ENCODE results near the gene MRPL27. TPM values are rescaled to one million over a fixed set of nuclear protein-coding genes. Genes with fewer than 3 reads are reported as not detected.

MRPL27 gene
- total and polyA plus RNA-seq, 12 donors: 75.0 to 287 (median 96.6) TPM

- H3K36me3 ChIP-seq (replicated peaks in 1 of 2): no peaks in the 10 kb centered on the region
- no peaks in the 10 kb centered on the region for H3K27me3 ChIP-seq
- no peak overlapping the region for H3K4me3 ChIP-seq
- no peak for DNase-seq
- intact Hi-C loops (cut with DNase I): no loop called here
- H3K4me1 ChIP-seq (replicated peaks in 1 of 2): no peaks in the 10 kb centered on the region
- 70 to 76% (median 72%) methylated on average over 12 of the region's 12 CpGs for WGBS, 4 donors
- TF ChIP-seq CTCF (IDR thresholded peaks at IDR 0.05): no peak
- no peak overlapping the region for H3K27ac ChIP-seq
- no peaks in the 10 kb centered on the region for H3K9me3 ChIP-seq (replicated peaks in 1 of 3)
Measured at GRCh38 chr17:50319306-50320004, 53.5 kb downstream of the MRPL27 start.

- H3K4me3 ChIP-seq: no peak overlapping the region
- DNase-seq: no peak
- intact Hi-C loops (cut with DNase I): no loop called here
- H3K27ac ChIP-seq: no peak overlapping the region
- TF ChIP-seq CTCF (IDR thresholded peaks at IDR 0.05) (no peak), POLR2A (IDR thresholded peaks at IDR 0.05) (no peak)
- H3K36me3 ChIP-seq (replicated peaks in 1 of 2): no peaks in the 10 kb centered on the region
- no peaks in the 10 kb centered on the region for H3K4me1 ChIP-seq (replicated peaks in 1 of 2)
- no peaks in the 10 kb centered on the region for H3K27me3 ChIP-seq
- WGBS, 4 donors: 72 to 81% (median 75%) methylated on average over 10 of the region's 10 CpGs
- no peaks in the 10 kb centered on the region for H3K9me3 ChIP-seq (replicated peaks in 1 of 3)
Measured at GRCh38 chr17:50318501-50319285, 54.3 kb downstream of the MRPL27 start.

Small RNA genes lying within 50 kb of the gene (small RNA-seq; reads per million reads assigned to genes)
- gene RF00019: 0 reads per million in 2 donors

Other genes starting within 250 kb of the MRPL27 start
- gene SAMD14, start 243.0 kb downstream of the MRPL27 start, total RNA-seq: 10 to 100 TPM in 1 of 9 donors, 1 to 10 TPM in 8; 1.3 to 12.6 (median 3.7) TPM
- 10 to 100 TPM in 1 of 3 donors, 1 to 10 TPM in 2; 1.1 to 11.0 (median 3.0) TPM for gene SAMD14, start 243.0 kb downstream of the MRPL27 start, polyA plus RNA-seq
- 10 to 100 TPM; 23.1 to 87.0 (median 52.7) TPM for gene PPP1R9B, start 222.5 kb downstream of the MRPL27 start, total RNA-seq
- gene PPP1R9B, start 222.5 kb downstream of the MRPL27 start, polyA plus RNA-seq: 100 to 1,000 TPM in 1 of 3 donors, 10 to 100 TPM in 2; 21.8 to 128 (median 27.2) TPM
- 1 to 10 TPM in 3 of 9 donors, under 1 TPM in 3, not detected in 3; 0.28 to 3.0 (median 0.95) TPM for gene SGCA, start 207.2 kb downstream of the MRPL27 start, total RNA-seq
- gene SGCA, start 207.2 kb downstream of the MRPL27 start, polyA plus RNA-seq: 1 to 10 TPM in 2 of 3 donors, not detected in 1; 5.2 to 5.5 TPM
- gene COL1A1, start 171.6 kb downstream of the MRPL27 start, total RNA-seq: 100 to 1,000 TPM in 5 of 9 donors, 10 to 100 TPM in 4; 50.2 to 263 (median 134) TPM
- gene COL1A1, start 171.6 kb downstream of the MRPL27 start, polyA plus RNA-seq: 100 to 1,000 TPM in 1 of 3 donors, 10 to 100 TPM in 2; 39.6 to 101 (median 40.1) TPM
- gene TMEM92, start 98.7 kb downstream of the MRPL27 start, total RNA-seq: under 1 TPM in 1 of 9 donors, not detected in 8; 0.06 TPM
- under 1 TPM in 1 of 3 donors, not detected in 2; 0.13 TPM for gene TMEM92, start 98.7 kb downstream of the MRPL27 start, polyA plus RNA-seq
- 10 to 100 TPM; 14.7 to 40.3 (median 31.9) TPM for gene XYLT2, start 27.1 kb downstream of the MRPL27 start, total RNA-seq
- gene XYLT2, start 27.1 kb downstream of the MRPL27 start, polyA plus RNA-seq: 10 to 100 TPM in 2 of 3 donors, 1 to 10 TPM in 1; 4.6 to 29.8 (median 16.2) TPM
- 1 to 10 TPM in 3 of 9 donors, under 1 TPM in 6; 0.18 to 5.2 (median 0.55) TPM for gene EME1, start within 50 bp of the MRPL27 start, total RNA-seq
- gene EME1, start within 50 bp of the MRPL27 start, polyA plus RNA-seq: 1 to 10 TPM in 1 of 3 donors, under 1 TPM in 2; 0.48 to 1.5 (median 0.84) TPM
- 100 to 1,000 TPM in 7 of 9 donors, 10 to 100 TPM in 2; 88.6 to 337 (median 109) TPM for gene LRRC59, start 24.3 kb upstream of the MRPL27 start, total RNA-seq
- gene LRRC59, start 24.3 kb upstream of the MRPL27 start, polyA plus RNA-seq: 100 to 1,000 TPM in 1 of 3 donors, 10 to 100 TPM in 2; 38.0 to 305 (median 49.3) TPM
- gene ACSF2, start 53.0 kb upstream of the MRPL27 start, total RNA-seq: 100 to 1,000 TPM in 8 of 9 donors, 10 to 100 TPM in 1; 92.1 to 434 (median 192) TPM
- gene ACSF2, start 53.0 kb upstream of the MRPL27 start, polyA plus RNA-seq: 100 to 1,000 TPM in 2 of 3 donors, 10 to 100 TPM in 1; 92.5 to 306 (median 253) TPM
- 10 to 100 TPM in 2 of 9 donors, 1 to 10 TPM in 7; 1.7 to 26.6 (median 5.7) TPM for gene CHAD, start 95.7 kb upstream of the MRPL27 start, total RNA-seq
- gene CHAD, start 95.7 kb upstream of the MRPL27 start, polyA plus RNA-seq: 10 to 100 TPM in 2 of 3 donors, 1 to 10 TPM in 1; 7.2 to 11.1 (median 10.9) TPM
- 10 to 100 TPM; 28.4 to 77.3 (median 51.7) TPM for gene RSAD1, start 105.7 kb upstream of the MRPL27 start, total RNA-seq
- gene RSAD1, start 105.7 kb upstream of the MRPL27 start, polyA plus RNA-seq: 10 to 100 TPM; 31.6 to 69.0 (median 60.5) TPM
- 1 to 10 TPM in 7 of 9 donors, under 1 TPM in 1, not detected in 1; 0.12 to 8.9 (median 2.3) TPM for gene MYCBPAP, start 135.3 kb upstream of the MRPL27 start, total RNA-seq
- 1 to 10 TPM in 2 of 3 donors, under 1 TPM in 1; 0.27 to 4.4 (median 2.2) TPM for gene MYCBPAP, start 135.3 kb upstream of the MRPL27 start, polyA plus RNA-seq
- 10 to 100 TPM in 7 of 9 donors, 1 to 10 TPM in 2; 1.7 to 96.1 (median 36.0) TPM for gene EPN3, start 159.6 kb upstream of the MRPL27 start, total RNA-seq
- gene EPN3, start 159.6 kb upstream of the MRPL27 start, polyA plus RNA-seq: 10 to 100 TPM in 2 of 3 donors, 1 to 10 TPM in 1; 1.2 to 32.3 (median 10.5) TPM
- gene SPATA20, start 174.0 kb upstream of the MRPL27 start, total RNA-seq: 100 to 1,000 TPM in 7 of 9 donors, 10 to 100 TPM in 2; 52.1 to 205 (median 151) TPM
- 100 to 1,000 TPM in 2 of 3 donors, 10 to 100 TPM in 1; 12.7 to 246 (median 150) TPM for gene SPATA20, start 174.0 kb upstream of the MRPL27 start, polyA plus RNA-seq
- 1 to 10 TPM in 1 of 9 donors, under 1 TPM in 7, not detected in 1; 0.06 to 2.6 (median 0.20) TPM for gene CACNA1G, start 187.5 kb upstream of the MRPL27 start, total RNA-seq
- under 1 TPM; 0.05 to 0.24 (median 0.07) TPM for gene CACNA1G, start 187.5 kb upstream of the MRPL27 start, polyA plus RNA-seq

Measured in adrenal gland (tissue), 12 donors.